ENCODE data around the gene APPL1. TPM values are rescaled to one million over a fixed set of nuclear protein-coding genes. Genes with fewer than 3 reads are reported as not detected.

Gene APPL1
- total RNA-seq, 1 experiment from 2014 or later: 22.3 TPM

- DNase-seq (ENCODE audit: low spot score): no peak
- CTCF ChIA-PET: no interaction called here
- H3K36me3 ChIP-seq (ENCODE audit: insufficient read depth, low read length, poor library complexity, severe bottlenecking): no peaks in the 10 kb centered on the region
- no TSS peak for BruUV-seq (replicated peaks)
- no peaks in the 10 kb centered on the region for H3K4me1 ChIP-seq (ENCODE audit: insufficient read depth, low read length, poor library complexity, severe bottlenecking)
- no peak for TF ChIP-seq CTCF (conservative IDR thresholded peaks at IDR 0.05; ENCODE audit: low read depth, low read length)
- no peak for TF ChIP-seq EZH2 (IDR thresholded peaks at IDR 0.05; ENCODE audit: borderline replicate concordance, low read depth, low read length, poor library complexity, severe bottlenecking)
- H3K27me3 ChIP-seq (replicated peaks; ENCODE audit: insufficient read depth, low read depth, low read length, poor library complexity): no peaks in the 10 kb centered on the region
- no peaks in the 10 kb centered on the region for H3K9me3 ChIP-seq (ENCODE audit: low read depth, low read length, poor library complexity, severe bottlenecking)
- no peak overlapping the region for H3K27ac ChIP-seq (ENCODE audit: low read depth, low read length, poor library complexity, severe bottlenecking)
- POLR2A ChIA-PET (ENCODE audit: low non-redundant PET): no interaction called here
- H3K4me3 ChIP-seq (ENCODE audit: low read depth, low read length, poor library complexity, severe bottlenecking): no peak overlapping the region
- intact Hi-C loops (cut with micrococcal nuclease; ENCODE audit: unreplicated experiment): no loop called here
These were observed 86.7 kb downstream of the APPL1 start for GRCh38 chr3:57314204-57314603.

Other genes starting within 250 kb of the APPL1 start
- not detected in 2 replicates for gene SPATA12, start 167.1 kb upstream of the APPL1 start, total RNA-seq (2021)
- 1.3 and 2.2 TPM in 2 replicates for gene IL17RD, start 62.4 kb upstream of the APPL1 start, total RNA-seq (2021)
- not detected in 2 replicates for gene HESX1, start 27.8 kb upstream of the APPL1 start, total RNA-seq (2021)
- not detected in 2 replicates for gene ASB14, start 65.0 kb downstream of the APPL1 start, total RNA-seq (2021)